Activated naive CD4-positive, alpha-beta T cell treated with Interleukin-2 at 50 U/mL for 16 hours (primary cell): ENCODE results near the gene TKTL1.

Experiments used
- DNase-seq: peaks from one replicate; pipeline ENCODE4 v3.0.0-alpha.2; 2020

The TKTL1 gene

DNA sequence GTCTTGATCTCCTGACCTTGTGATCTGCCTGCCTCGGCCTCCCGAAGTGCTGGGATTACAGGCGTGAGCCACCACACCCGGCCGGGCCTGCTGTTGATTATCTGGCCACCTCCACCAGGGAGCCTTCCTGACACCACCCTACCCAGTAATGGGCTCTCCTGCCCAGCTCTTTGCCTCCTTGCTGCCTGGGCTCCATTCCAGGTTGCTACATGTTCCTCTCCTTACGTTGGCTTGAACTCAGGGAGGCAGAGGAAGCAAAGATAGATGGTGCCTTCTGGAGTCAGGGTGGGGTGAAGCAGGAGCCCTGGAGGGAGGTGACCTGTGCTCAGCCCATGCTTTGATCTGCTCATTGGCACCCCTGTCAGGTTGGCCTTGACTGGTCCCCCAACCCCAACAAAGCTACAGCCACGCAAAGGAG lies 52.5 kb downstream of the TKTL1 start:
- no peak for DNase-seq

DNA sequence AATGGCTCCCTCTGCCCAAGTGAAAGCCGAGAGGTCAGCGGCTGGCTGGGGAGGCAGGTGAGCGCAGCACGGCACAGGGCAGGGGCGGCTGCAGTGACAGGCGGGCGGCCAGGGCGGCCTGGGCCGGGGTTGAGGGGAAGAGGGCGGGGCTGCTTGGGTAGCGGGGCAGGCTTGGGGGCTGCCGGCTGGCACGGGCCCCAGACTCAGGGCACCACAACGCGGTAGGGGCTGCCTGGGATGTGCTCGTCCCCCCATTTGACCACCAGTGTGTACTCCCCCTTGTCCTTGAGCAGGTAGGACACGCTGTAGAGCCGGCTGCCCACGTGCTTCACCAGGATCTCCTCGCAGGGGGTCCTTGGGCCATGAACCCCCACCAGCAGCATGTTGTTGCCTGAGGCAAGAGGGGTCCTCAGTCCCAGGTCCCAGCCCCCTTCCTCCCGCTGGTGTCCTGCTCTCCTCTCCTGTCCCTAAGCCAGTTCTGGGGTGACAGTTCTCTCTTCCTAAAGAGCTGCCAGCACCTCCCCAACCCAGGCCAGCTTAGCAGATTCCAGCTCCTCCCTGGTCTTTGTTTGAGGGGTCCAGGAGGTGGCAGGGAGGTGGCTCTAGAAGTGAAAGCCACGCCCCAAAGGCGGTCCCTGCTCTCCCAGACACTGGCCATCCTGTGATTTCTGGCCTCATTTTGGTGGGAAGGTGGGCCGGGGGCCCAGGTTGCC lies 53.2 kb downstream of the TKTL1 start:
- no peak for DNase-seq

DNA sequence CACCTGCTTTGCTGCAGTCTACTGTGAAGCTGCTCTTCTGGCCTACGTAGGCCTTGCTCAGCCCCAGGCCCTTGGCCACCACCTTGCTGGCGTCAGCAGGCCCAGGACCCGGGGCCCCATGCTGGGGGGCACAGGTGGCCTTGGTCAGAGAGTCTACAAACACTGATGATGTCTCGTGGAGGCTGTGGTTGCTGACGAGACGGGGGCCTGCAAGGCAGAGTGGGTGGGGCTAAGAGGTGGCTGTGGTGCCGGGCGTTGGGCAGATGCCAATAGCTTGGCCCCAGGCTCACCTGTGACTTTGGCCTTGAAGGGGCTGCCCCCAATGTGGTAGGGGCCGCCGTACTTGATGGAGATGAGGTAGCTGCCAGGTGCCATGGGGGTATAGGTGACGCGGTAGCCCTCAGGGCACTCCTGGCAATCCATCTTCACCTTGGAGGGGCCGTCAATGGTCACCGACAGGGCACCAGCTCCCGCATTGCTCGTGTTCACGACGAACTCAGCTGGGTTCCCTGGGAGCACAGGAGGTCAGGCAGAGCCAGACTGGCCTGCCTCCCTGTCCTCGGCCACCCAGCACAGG lies 53.9 kb downstream of the TKTL1 start:
- DNase-seq = no peak

GRCh38 chrX:154349979-154350378 lies 54.4 kb downstream of the TKTL1 start:
- no peak for DNase-seq

DNA sequence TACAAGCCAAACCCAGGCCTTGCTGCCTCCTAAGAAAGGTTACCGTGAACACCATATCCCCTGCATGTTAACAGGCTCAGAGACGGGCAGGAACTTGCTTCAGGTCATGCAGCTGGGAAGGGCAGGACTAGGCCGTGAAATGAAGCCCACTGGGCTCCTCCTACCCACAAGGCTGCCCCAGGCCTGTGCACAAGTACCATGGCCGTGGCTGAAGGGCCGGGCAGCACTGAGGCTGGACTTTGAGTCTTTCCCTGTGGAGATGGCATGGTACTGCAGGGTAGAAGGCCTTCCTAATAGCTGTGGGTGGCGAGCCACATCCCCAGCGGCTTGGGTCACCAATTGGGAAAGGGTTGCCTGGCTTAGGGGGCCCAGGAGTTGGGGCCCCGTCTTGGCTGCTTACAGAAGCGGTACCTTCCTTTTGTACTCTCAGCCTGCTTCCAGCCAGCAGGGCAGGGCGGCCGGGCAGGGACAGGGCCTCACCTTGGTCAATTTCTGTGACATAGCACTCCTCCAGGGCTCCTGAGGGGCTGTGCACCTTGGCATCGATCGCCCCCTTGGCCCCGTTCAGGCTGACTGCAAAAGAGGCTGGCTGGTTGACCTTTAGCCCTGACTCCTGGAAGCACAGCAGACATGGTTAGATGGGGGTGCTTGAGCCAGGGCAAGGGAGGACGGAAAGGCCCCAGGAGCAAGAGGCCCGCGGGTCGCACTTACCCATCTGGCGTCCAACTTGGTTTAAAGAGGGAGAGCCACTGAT lies 55.0 kb downstream of the TKTL1 start:
- no peak for DNase-seq

- DNase-seq = no peak
Measured at GRCh38 chrX:154351183-154352011, 55.8 kb downstream of the TKTL1 start.

- DNase-seq = no peak
Measured at GRCh38 chrX:154352012-154352401, 56.4 kb downstream of the TKTL1 start.

GRCh38 chrX:154352466-154352865 lies 56.9 kb downstream of the TKTL1 start:
- DNase-seq = no peak

- no peak for DNase-seq
Measured at GRCh38 chrX:154353172-154353843, 57.7 kb downstream of the TKTL1 start.

DNA sequence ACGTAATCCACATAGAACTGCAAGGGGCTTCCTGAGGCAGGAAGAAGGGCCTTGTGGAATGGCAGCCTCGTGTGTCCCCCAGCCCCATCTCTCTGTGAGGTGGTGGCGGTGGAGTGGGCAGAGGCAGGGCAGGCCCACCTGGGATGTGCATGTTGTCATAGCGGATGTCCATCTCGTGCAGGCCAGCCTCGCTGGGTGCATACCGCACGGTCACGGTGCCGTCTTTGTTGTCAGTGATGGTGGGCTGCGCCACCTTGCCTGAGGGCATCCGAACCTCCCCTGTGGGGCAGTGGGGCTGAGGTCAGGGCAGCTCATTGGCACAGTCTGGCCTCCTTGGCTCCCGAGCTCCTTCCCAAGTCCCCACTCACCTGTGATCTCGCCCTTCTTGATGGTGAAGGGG lies 58.4 kb downstream of the TKTL1 start:
- no peak for DNase-seq

DNA sequence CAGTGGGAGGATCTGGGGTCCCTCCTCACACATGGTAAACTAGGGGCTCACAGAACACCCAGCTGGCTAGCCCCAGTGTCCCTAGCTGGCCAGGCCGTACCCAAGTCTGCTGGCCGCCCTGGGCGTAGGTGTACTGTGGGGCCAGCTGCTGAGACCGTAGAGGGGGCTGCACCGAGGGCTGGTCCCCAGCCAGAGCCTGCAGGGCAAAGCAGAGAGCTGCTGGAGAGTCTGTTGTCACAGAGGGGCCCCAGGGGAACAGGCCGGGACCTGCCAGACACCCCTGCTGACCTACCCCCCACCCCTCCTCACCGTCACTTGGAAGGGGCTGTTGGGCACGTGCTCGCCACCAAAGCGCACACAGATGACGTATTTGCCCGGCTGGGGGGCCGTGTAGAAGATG lies 58.9 kb downstream of the TKTL1 start:
- no peak for DNase-seq

DNA sequence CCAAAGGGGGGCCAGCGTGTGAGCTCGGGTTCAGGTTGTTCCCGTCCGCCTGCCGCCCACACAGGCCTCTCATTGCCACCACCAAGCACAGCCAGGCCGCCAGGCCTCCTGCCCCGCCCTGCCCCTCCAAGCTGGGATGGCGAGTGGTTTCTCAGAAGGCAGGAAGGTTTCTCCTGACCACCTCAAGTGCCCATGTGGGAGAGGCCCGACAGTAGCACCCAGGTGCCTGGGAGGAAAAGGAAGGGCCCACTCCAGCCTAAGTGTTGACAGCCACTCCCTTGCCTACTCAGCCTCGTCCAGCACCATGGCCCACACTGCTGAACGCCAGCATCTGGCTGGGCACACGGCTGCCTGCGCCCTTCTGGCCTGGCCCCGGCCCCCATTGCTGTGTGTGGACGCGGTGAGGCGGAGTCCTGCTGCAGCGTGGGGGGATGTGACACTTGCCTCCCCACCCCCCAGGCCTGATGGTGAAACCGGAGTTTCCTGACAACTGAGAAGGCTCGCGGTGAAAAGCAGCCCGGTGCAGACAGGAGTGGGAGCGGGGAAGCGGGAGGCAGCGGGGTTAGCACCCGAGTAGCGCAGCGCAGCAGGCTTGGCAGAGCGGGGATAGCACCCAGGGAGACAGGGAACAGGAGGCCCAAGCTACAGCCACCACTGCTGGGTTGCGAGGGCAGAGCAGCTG lies 59.6 kb downstream of the TKTL1 start:
- DNase-seq = no peak

GRCh38 chrX:154355776-154356140 lies 60.2 kb downstream of the TKTL1 start:
- DNase-seq = no peak

DNA sequence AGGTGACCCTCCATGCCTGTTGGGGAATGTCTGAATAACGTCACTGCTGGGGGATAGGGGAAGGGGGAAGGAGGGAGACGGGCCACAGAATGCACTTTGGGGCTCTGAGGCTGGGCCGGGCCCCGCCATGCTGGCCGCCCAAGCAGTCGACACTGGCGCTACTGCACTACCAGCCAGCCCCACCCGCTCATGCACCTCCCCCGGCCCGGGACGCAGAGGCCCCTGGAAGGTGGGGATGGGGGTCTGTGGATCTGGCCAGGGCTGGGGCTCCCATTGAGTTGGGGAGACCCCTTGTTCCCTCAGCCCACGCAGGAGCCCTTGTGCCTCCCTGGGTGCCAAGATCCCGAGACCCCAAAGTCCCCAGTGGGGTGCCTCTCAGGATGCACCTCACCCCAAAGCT lies 61.0 kb downstream of the TKTL1 start:
- no peak for DNase-seq

DNA sequence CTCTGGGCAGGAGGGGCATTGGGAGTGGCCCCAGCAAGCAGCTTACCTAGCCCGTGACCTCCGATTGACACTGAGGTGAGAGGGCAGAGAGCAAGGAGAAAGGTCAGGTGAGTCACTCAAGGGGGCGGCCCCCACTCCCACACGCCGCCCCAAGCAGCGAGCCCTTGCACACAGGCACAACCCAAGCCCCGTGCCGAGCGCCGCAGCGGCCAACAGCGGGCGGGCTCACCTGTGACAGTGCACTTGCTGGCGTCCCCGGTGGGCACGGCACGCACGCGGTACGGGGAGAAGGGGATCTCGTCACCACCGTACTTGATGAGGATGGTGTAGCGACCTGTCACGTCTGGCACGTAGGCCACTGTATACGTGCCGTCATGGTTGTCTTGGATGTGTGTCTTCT lies 61.6 kb downstream of the TKTL1 start:
- DNase-seq = no peak

DNA sequence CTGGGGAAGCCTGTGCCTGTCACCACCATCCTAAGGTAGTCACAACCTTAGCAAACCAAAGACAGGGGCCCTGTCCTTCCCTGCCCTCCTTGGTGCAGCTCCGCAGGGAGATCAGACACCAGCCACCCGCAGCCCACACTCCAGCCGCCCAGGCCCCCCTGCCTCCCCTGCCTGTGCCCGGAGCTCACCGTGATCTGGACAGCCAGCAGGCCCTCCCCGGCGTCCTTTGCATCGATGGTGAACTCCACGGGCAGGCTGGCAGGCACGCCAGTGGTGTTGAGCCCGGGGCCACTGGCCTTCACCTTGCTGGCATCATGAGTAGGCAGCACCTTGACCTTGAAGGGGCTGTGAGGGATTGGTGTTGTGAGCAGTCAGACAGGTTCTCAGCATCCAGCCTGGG lies 62.4 kb downstream of the TKTL1 start:
- DNase-seq = no peak

DNA sequence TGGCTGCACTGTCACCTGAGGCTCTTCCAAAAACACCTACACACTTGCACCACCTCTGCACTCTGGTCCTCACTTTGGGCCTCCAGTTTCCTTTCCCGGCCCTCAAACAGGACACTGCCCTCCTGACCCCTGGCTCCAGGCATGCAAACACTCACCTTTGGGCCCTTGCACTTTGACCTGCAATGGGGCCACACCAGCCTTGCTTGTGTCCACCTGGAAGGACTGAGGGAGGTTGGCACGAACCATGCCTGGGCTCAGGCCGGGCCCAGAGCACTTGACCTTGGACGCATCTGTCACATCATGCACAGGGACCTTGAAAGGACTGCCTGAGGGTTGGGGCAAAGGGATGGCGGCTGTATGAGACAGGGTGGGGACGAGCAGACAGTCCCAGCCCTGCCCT lies 63.2 kb downstream of the TKTL1 start:
- no peak for DNase-seq

DNA sequence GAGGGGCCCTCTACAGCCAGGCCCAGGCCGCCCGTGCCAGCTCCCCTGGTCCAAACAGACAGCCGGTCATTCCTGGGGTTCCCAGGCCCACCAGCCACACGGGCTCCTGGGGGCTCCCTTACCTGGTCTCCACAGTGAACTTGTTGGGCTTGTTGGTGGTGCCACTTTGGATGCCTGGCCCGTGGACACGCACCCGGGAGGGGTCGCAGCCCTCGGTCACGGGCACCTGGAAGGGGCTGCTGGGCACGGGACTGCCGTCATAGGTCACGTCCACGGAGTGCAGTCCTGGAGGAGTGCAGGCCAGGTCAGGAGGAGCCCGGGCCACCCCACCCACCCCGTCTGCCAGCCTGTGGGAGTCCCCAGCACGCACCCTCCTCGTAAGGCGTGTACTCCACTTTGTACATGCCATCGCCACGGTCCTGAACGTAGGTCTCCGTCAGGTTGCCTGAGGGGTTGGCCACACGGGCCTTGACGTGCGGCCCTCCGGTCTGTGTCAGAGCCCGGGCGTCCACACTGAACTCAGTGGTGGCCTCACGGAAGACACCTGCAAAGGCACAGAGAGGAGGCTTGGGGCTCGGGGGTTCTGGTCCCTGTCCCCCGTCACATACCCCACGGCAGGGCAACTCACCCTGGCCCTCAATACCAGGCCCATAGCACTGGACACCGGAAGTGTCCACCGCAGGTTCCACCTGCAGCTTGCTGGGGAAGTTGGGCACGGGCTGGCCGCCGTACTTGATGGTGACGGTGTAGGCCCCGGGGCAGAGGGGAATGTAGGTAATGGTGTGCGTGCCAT lies 64.0 kb downstream of the TKTL1 start:
- DNase-seq = no peak

DNA sequence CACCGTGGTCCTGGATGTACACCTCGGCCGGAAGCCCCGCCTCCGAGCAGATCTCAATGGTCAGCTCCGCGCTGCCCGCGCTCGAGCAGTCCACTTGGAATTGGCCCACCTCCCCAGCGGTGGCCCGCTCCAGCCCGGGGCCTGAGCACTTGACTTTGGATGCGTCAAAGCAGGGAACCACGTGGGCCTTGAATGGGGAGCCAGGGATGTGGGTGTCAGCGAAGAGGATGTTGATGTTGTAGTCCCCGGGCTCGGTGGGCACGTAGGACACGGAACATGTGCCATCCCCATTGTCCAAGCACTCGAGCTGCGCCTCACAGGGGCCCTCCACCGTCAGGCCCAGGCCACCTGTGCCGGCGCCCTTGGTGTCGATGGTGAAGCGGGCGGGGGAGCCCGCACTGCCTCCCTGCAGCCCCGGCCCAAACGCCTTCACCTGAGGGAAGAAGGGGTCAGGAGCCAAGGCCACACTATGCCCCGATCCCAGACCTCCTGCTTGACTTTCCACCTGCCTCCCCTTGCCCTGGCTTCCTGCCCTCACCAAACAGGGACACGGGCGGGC lies 64.6 kb downstream of the TKTL1 start:
- DNase-seq = no peak

DNA sequence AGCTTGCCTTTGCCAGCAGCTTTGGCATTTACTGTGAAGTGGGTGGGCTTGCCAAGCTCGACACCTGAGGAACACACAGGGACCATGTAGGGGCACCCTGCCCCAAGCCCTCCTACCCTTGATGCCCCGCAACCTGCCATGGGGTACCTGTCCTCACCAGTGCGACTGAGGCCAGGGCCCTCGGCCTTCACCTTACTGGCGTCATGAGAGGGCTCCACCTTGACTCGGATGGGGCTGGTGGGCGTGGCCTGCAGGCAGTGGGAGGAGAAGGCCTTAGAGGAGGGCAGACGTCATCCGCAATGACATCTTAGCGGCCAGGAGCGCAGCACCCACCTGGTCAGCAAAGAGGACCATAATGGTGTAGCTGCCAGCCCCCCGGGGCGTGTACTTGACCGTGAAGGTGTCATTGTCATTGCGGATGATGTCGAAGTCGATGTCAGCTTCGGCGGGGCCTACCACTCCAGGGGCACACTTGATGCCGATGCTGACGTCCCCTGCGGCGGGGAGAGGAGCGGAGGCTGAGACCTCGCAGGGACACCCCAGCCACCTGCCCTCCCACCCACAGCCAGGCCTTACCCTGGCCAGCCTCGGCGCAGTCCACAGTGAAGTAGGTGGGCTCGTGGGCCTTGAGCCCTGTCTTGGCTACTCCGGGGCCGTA lies 66.6 kb downstream of the TKTL1 start:
- DNase-seq = no peak
